ENCODE data around the gene TTLL4. TPM values are rescaled to one million over a fixed set of nuclear protein-coding genes. Genes with fewer than 3 reads are reported as not detected.

The TTLL4 gene
- polyA plus RNA-seq, 1 of the 3 experiments (the other 2 are of a cell fraction) = 15.6 TPM

GRCh38 chr2:218744615-218745014 is 34.0 kb downstream of the TTLL4 start (continued):
- TF ChIP-seq, protein P1, sequence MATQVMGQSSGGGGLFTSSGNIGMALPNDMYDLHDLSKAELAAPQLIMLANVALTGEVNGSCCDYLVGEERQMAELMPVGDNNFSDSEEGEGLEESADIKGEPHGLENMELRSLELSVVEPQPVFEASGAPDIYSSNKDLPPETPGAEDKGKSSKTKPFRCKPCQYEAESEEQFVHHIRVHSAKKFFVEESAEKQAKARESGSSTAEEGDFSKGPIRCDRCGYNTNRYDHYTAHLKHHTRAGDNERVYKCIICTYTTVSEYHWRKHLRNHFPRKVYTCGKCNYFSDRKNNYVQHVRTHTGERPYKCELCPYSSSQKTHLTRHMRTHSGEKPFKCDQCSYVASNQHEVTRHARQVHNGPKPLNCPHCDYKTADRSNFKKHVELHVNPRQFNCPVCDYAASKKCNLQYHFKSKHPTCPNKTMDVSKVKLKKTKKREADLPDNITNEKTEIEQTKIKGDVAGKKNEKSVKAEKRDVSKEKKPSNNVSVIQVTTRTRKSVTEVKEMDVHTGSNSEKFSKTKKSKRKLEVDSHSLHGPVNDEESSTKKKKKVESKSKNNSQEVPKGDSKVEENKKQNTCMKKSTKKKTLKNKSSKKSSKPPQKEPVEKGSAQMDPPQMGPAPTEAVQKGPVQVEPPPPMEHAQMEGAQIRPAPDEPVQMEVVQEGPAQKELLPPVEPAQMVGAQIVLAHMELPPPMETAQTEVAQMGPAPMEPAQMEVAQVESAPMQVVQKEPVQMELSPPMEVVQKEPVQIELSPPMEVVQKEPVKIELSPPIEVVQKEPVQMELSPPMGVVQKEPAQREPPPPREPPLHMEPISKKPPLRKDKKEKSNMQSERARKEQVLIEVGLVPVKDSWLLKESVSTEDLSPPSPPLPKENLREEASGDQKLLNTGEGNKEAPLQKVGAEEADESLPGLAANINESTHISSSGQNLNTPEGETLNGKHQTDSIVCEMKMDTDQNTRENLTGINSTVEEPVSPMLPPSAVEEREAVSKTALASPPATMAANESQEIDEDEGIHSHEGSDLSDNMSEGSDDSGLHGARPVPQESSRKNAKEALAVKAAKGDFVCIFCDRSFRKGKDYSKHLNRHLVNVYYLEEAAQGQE (IDR thresholded peaks at IDR 0.05; ENCODE audit: low read depth, low read length) = no peak
- TF ChIP-seq, protein P2, sequence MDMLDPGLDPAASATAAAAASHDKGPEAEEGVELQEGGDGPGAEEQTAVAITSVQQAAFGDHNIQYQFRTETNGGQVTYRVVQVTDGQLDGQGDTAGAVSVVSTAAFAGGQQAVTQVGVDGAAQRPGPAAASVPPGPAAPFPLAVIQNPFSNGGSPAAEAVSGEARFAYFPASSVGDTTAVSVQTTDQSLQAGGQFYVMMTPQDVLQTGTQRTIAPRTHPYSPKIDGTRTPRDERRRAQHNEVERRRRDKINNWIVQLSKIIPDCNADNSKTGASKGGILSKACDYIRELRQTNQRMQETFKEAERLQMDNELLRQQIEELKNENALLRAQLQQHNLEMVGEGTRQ (IDR thresholded peaks at IDR 0.05; ENCODE audit: borderline replicate concordance, low read depth, low read length) = no peak
- TF ChIP-seq FOSL2 (IDR thresholded peaks at IDR 0.05; ENCODE audit: borderline replicate concordance, low read depth) = no peak

DNA sequence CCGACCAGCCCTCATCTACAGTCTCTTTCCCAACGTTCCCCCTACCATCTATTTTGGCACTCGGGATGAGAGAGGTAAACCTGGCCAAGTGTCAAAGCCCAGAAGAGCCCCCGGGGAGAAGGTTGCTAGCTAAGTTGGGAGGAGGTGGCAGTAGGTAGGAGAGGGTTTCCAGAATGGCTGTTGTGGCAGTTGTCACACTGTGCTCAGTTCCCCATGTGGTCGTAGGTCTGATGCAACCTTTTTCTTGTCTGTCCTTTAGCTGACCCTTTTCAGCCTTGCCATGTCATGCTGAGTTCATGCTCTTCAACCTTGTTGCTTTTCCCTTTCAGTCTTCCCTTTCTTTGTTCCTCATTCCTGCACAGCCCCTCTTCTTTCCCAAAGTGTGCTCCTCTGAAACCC is 34.5 kb downstream of the TTLL4 start:
- Histone ChIP-seq H3K4me3 (ENCODE audit: low read depth in 2 of 2, low read length in 1 of 2) (no peak overlapping the region), H3K9ac (no peak overlapping the region), H3K4me1 (ENCODE audit: control insufficient read depth in 1 of 2, insufficient read depth in 2 of 2, low read depth in 1 of 2, low read length in 1 of 2) (no peaks in the 10 kb centered on the region), H3F3A (replicated peaks; ENCODE audit: insufficient read depth) (no peaks in the 10 kb centered on the region), H3K9me3 (no peaks in the 10 kb centered on the region), H4K20me1 (ENCODE audit: insufficient read depth) (no peaks in the 10 kb centered on the region), H2AFZ (ENCODE audit: low read depth) (no peak overlapping the region), H3K27me3 (ENCODE audit: insufficient read depth) (no peaks in the 10 kb centered on the region), H3K27ac (ENCODE audit: low read depth in 2 of 2, low read length in 1 of 2) (no peak overlapping the region), H3K79me2 (ENCODE audit: insufficient read depth) (no peaks in the 10 kb centered on the region), H3K36me3 (replicated peaks in 1 of 2; ENCODE audit: control insufficient read depth in 1 of 2, insufficient read depth in 2 of 2, low read length in 1 of 2) (peaks cover 44 to 73% of the 10 kb centered on the region in 2 experiments), H3K9me2 (no peaks in the 10 kb centered on the region), H3K4me2 (no peak overlapping the region)
- TF ChIP-seq FOSL2 (IDR thresholded peaks at IDR 0.05; ENCODE audit: borderline replicate concordance, low read depth) = no peak
- no peak for TF ChIP-seq MXI1 (IDR thresholded peaks at IDR 0.05; ENCODE audit: low read depth, low read length)
- TF ChIP-seq, protein P3, sequence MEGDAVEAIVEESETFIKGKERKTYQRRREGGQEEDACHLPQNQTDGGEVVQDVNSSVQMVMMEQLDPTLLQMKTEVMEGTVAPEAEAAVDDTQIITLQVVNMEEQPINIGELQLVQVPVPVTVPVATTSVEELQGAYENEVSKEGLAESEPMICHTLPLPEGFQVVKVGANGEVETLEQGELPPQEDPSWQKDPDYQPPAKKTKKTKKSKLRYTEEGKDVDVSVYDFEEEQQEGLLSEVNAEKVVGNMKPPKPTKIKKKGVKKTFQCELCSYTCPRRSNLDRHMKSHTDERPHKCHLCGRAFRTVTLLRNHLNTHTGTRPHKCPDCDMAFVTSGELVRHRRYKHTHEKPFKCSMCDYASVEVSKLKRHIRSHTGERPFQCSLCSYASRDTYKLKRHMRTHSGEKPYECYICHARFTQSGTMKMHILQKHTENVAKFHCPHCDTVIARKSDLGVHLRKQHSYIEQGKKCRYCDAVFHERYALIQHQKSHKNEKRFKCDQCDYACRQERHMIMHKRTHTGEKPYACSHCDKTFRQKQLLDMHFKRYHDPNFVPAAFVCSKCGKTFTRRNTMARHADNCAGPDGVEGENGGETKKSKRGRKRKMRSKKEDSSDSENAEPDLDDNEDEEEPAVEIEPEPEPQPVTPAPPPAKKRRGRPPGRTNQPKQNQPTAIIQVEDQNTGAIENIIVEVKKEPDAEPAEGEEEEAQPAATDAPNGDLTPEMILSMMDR (IDR thresholded peaks at IDR 0.05) = no peak
- TF ChIP-seq GABPA (IDR thresholded peaks at IDR 0.05; ENCODE audit: low read depth) = no peak
- TF ChIP-seq MAX (IDR thresholded peaks at IDR 0.05; ENCODE audit: low read depth) = no peak
- TF ChIP-seq RCOR1 (IDR thresholded peaks at IDR 0.05; ENCODE audit: low read length) = no peak
- TF ChIP-seq, protein P2 (IDR thresholded peaks at IDR 0.05; ENCODE audit: borderline replicate concordance, low read depth, low read length) = no peak
- TF ChIP-seq PBX3 (IDR thresholded peaks at IDR 0.05) = no peak
- TF ChIP-seq RFX5 (IDR thresholded peaks at IDR 0.05; ENCODE audit: low read length) = no peak
- no peak for TF ChIP-seq SMC3 (IDR thresholded peaks at IDR 0.05; ENCODE audit: low read depth, low read length)
- no peak for TF ChIP-seq YY1 (IDR thresholded peaks at IDR 0.05; ENCODE audit: low read depth)
- TF ChIP-seq POLR2AphosphoS5 (IDR thresholded peaks at IDR 0.05; ENCODE audit: low read depth, low read length) = no peak
- TF ChIP-seq SIN3A (IDR thresholded peaks at IDR 0.05; ENCODE audit: borderline replicate concordance, low read depth, low read length) = no peak
- no peak for TF ChIP-seq JUND (IDR thresholded peaks at IDR 0.05)
- TF ChIP-seq RAD21 (IDR thresholded peaks at IDR 0.05; ENCODE audit: low read length) = no peak
- no peak for DNase-seq
- CTCF ChIA-PET = interaction anchor here (1.1 to 2.3 kb wide), 2 partner anchors 35 to 102 kb away, joined by 3 to 5 read pairs; no protein-coding TSS in a partner anchor
- POLR2A ChIA-PET = no interaction called here
- 75% methylated on average over 5 of the region's 5 CpGs for WGBS (ENCODE audit: low lambda C conversion rate)

Data from SK-N-SH (cell line).